Epithelial cell of esophagus (primary cell): ENCODE data around the gene TRIM36.
A peak's percentile ranks its signal among the peaks of the same experiment; 100 is the strongest.

Source experiments
- DNase-seq: peaks from one replicate; pipeline ENCODE4 v3.0.0; 2010; ENCODE audit warnings: low read depth
- H3K4me3 ChIP-seq: 2 replicates; pipeline ENCODE4 v1.5.1; 2011; ENCODE audit warnings: mild to moderate bottlenecking, low read length, control low read depth
- CTCF ChIP-seq: IDR thresholded peaks from 2 replicates; pipeline ENCODE4 v1.5.1; 2011; ENCODE audit warnings: low read depth, mild to moderate bottlenecking, low read length, control low read depth, inconsistent platforms; ENCODE audit not compliant: insufficient read depth; ENCODE audit errors: missing control alignments

Gene TRIM36

GRCh38 chr5:115169487-115170133 lies at the start of gene TRIM36:
Gene TRIM36 (minus strand): TSS chr5:115169908. CDS start chr5:115169634, 274 bp downstream.
- TF ChIP-seq CTCF = peak; percentile 19
- peak; percentile 95 for DNase-seq
- peak within 1 kb of the TSS; percentile 66 for H3K4me3 ChIP-seq

GRCh38 chr5:115214541-115214940 lies 44.8 kb upstream of the TRIM36 start:
- TF ChIP-seq CTCF = no peak
- H3K4me3 ChIP-seq = no peak overlapping the region

GRCh38 chr5:115209279-115209678 lies 39.6 kb upstream of the TRIM36 start:
- TF ChIP-seq CTCF = no peak
- no peak overlapping the region for H3K4me3 ChIP-seq
- DNase-seq = no peak

More at GRCh38 chr5:115214541-115214940, 44.8 kb upstream of the TRIM36 start:
- no peak for DNase-seq

- no peak overlapping the region for H3K4me3 ChIP-seq
- DNase-seq = no peak
- TF ChIP-seq CTCF = no peak
Observed at GRCh38 chr5:115202952-115203351, 33.2 kb upstream of the TRIM36 start.

GRCh38 chr5:115196161-115196560 lies 26.5 kb upstream of the TRIM36 start:
- H3K4me3 ChIP-seq = no peak overlapping the region
- no peak for DNase-seq
- no peak for TF ChIP-seq CTCF

GRCh38 chr5:115194676-115195075 lies 25.0 kb upstream of the TRIM36 start:
- no peak for DNase-seq
- no peak for TF ChIP-seq CTCF
- H3K4me3 ChIP-seq = no peak overlapping the region

- DNase-seq = no peak
- TF ChIP-seq CTCF = no peak
- H3K4me3 ChIP-seq = no peak overlapping the region
Observed at GRCh38 chr5:115193295-115193694, 23.6 kb upstream of the TRIM36 start.
